GM19397 (cell line): Measurements from ENCODE around the gene CDH9.
"Not testable (repeated sequence)": the region's sequence is repeated elsewhere in the genome, so short reads cannot be mapped to it uniquely, and the experiment has no call there.

Experiments
- ATAC-seq: cut with Tn5 transposase; IDR thresholded peaks from one replicate; pipeline ENCODE4 v1.9.1; 2021; ENCODE audit warnings: mild to moderate bottlenecking, moderate library complexity; ENCODE audit not compliant: unreplicated experiment

The CDH9 gene

GRCh38 chr5:26959290-26959689, 79.1 kb downstream of the CDH9 start:
- no peak for ATAC-seq

GRCh38 chr5:26955161-26955560, 83.2 kb downstream of the CDH9 start:
- ATAC-seq = no peak

- no peak for ATAC-seq
These were observed 89.5 kb downstream of the CDH9 start for GRCh38 chr5:26948921-26949320.

GRCh38 chr5:26945901-26946300, 92.5 kb downstream of the CDH9 start:
- no peak for ATAC-seq

- no peak for ATAC-seq
These were observed 95.9 kb downstream of the CDH9 start for GRCh38 chr5:26942481-26942880.

GRCh38 chr5:26940994-26941393, 97.4 kb downstream of the CDH9 start:
- ATAC-seq = no peak

GRCh38 chr5:26932238-26932637, 106.1 kb downstream of the CDH9 start:
- ATAC-seq = no peak

GRCh38 chr5:26921439-26921838, 116.9 kb downstream of the CDH9 start:
- no peak for ATAC-seq

- ATAC-seq = no peak
These were observed 134.9 kb downstream of the CDH9 start for GRCh38 chr5:26903469-26903868.

GRCh38 chr5:26894719-26895263, 143.6 kb downstream of the CDH9 start:
- no peak for ATAC-seq

- no peak for ATAC-seq
These were observed 145.3 kb downstream of the CDH9 start for GRCh38 chr5:26893078-26893477.

- ATAC-seq = no peak
These were observed 148.6 kb downstream of the CDH9 start for GRCh38 chr5:26889815-26890214.

- ATAC-seq = no peak
These were observed 153.9 kb downstream of the CDH9 start for GRCh38 chr5:26884481-26884880.

GRCh38 chr5:26883375-26883774, 155.0 kb downstream of the CDH9 start:
- ATAC-seq = no peak

GRCh38 chr5:26881901-26882300, 156.5 kb downstream of the CDH9 start:
- no peak for ATAC-seq

- ATAC-seq = no peak
These were observed 161.2 kb downstream of the CDH9 start for GRCh38 chr5:26877154-26877553.

- ATAC-seq = no peak
These were observed 166.0 kb downstream of the CDH9 start for GRCh38 chr5:26872337-26872736.

- no peak for ATAC-seq
These were observed 168.6 kb downstream of the CDH9 start for GRCh38 chr5:26869781-26870180.

GRCh38 chr5:26868504-26868903, 169.9 kb downstream of the CDH9 start:
- no peak for ATAC-seq

GRCh38 chr5:26864061-26864460, 174.3 kb downstream of the CDH9 start:
- no peak for ATAC-seq

GRCh38 chr5:26856238-26856637, 182.1 kb downstream of the CDH9 start:
- ATAC-seq = no peak

GRCh38 chr5:26852450-26852849, 185.9 kb downstream of the CDH9 start:
- not testable (repeated sequence) for ATAC-seq

- ATAC-seq = no peak
These were observed 191.2 kb downstream of the CDH9 start for GRCh38 chr5:26847041-26847736.
